K562 (cell line): ENCODE measurements around the gene UGT2B15.
"Not testable (repeated sequence)": the region's sequence is repeated elsewhere in the genome, so short reads cannot be mapped to it uniquely, and the experiment has no call there.

ENCODE experiments used
- CTCF ChIP-seq, 3 experiments: IDR thresholded peaks in 2 of 3; conservative IDR thresholded peaks in 1 of 3; 2 replicates each; pipeline ENCODE4 v1.5.1; 2011 to 2012; ENCODE audit warnings: low read length in 3 of 3, mild to moderate bottlenecking in 3 of 3, control low read depth in 2 of 3, improper control_type of control experiment in 1 of 3, inconsistent platforms in 1 of 3, low read depth in 1 of 3, mixed read lengths in 1 of 3, moderate library complexity in 1 of 3; ENCODE audit not compliant: insufficient read depth in 2 of 3
- HNRNPLL ChIP-seq: fragments of 200-400 bp; formaldehyde crosslinking; IDR thresholded peaks from 2 replicates; pipeline ENCODE4 v1.6.1; 2017; ENCODE audit warnings: low read length, low read depth, mild to moderate bottlenecking; ENCODE audit not compliant: poor library complexity, severe bottlenecking
- TBL1XR1 ChIP-seq, 2 experiments: IDR thresholded peaks; 2 replicates each; pipeline ENCODE4 v1.6.1; 2012; ENCODE audit warnings: improper control_type of control experiment in 2 of 2, low read length in 2 of 2, mild to moderate bottlenecking in 1 of 2
- ZNF232 ChIP-seq: sonication (generic); formaldehyde crosslinking; IDR thresholded peaks from 2 replicates; pipeline ENCODE4 v1.8.0; 2022; ENCODE audit warnings: mild to moderate bottlenecking, missing genetic modification reagents
- ZNF384 ChIP-seq: IDR thresholded peaks from 2 replicates; pipeline ENCODE4 v1.6.1; 2012; ENCODE audit warnings: low read depth, low read length, improper control_type of control experiment

- not testable (repeated sequence) for TF ChIP-seq CTCF (IDR thresholded peaks at IDR 0.05 in 2 of 3, conservative IDR thresholded peaks at IDR 0.05 in 1 of 3; ENCODE audit: insufficient read depth in 2 of 3, low read depth in 1 of 3, low read length in 3 of 3); TBL1XR1 (IDR thresholded peaks at IDR 0.05; ENCODE audit: low read length in 2 of 2); HNRNPLL; ZNF232 (CRISPR knock-in tag); ZNF384
These were observed 5.7 kb downstream of the UGT2B15 start for GRCh38 chr4:68664721-68665120.
